T-helper 2 cell treated with Interferon-gamma antibody and Interleukin-4, amounts not matched to agents 100 ng/mL and 5 ng/mL, for 36 hours (primary cell): Measurements from ENCODE around the gene FNDC3B. TPM values are rescaled to one million over a fixed set of nuclear protein-coding genes. Genes with fewer than 3 reads are reported as not detected.
"Not testable (repeated sequence)": the region's sequence is repeated elsewhere in the genome, so short reads cannot be mapped to it uniquely, and the experiment has no call there.

ENCODE experiments used
- intact Hi-C: fragments of 100-400 bp; cut with micrococcal nuclease; formaldehyde crosslinking; loops from one replicate; pipeline ENCODE4 v1.15.1; 2023
- total RNA-seq: library from RNA; stranded (reverse); gene quantifications from 2 replicates; pipeline ENCODE4 v1.2.3, GENCODE V29; 2022

The FNDC3B gene
- total RNA-seq, 1 donor from 2014 or later: 16.6 TPM

GRCh38 chr3:172253200-172253599, 213.8 kb downstream of the FNDC3B start:
- intact Hi-C loops: no loop called here

GRCh38 chr3:172254542-172254941, 215.2 kb downstream of the FNDC3B start:
- intact Hi-C loops: no loop called here

- intact Hi-C loops: not testable (repeated sequence)
These were observed 215.9 kb downstream of the FNDC3B start for GRCh38 chr3:172255321-172255720.

GRCh38 chr3:172256101-172256734, 216.8 kb downstream of the FNDC3B start:
- intact Hi-C loops: no loop called here

GRCh38 chr3:172257648-172258400, 218.4 kb downstream of the FNDC3B start:
- intact Hi-C loops: no loop called here

GRCh38 chr3:172258624-172259023, 219.2 kb downstream of the FNDC3B start:
- intact Hi-C loops: no loop called here

- intact Hi-C loops: no loop called here
These were observed 219.7 kb downstream of the FNDC3B start for GRCh38 chr3:172259111-172259541.

GRCh38 chr3:172259726-172260248, 220.4 kb downstream of the FNDC3B start:
- intact Hi-C loops: no loop called here

GRCh38 chr3:172260381-172260780, 221.0 kb downstream of the FNDC3B start:
- intact Hi-C loops: no loop called here

- intact Hi-C loops: no loop called here
These were observed 221.7 kb downstream of the FNDC3B start for GRCh38 chr3:172261054-172261453.

- intact Hi-C loops: no loop called here
These were observed 223.7 kb downstream of the FNDC3B start for GRCh38 chr3:172262991-172263608.

- intact Hi-C loops: no loop called here
These were observed 224.6 kb downstream of the FNDC3B start for GRCh38 chr3:172263781-172264486.

- intact Hi-C loops: no loop called here
These were observed 226.7 kb downstream of the FNDC3B start for GRCh38 chr3:172266103-172266502.

- intact Hi-C loops: no loop called here
These were observed 229.0 kb downstream of the FNDC3B start for GRCh38 chr3:172268425-172268824.

GRCh38 chr3:172268868-172269267, 229.5 kb downstream of the FNDC3B start:
- intact Hi-C loops: no loop called here

GRCh38 chr3:172270557-172271166, 231.3 kb downstream of the FNDC3B start:
- intact Hi-C loops: no loop called here

GRCh38 chr3:172271386-172271976, 232.1 kb downstream of the FNDC3B start:
- intact Hi-C loops: no loop called here

GRCh38 chr3:172272698-172273097, 233.3 kb downstream of the FNDC3B start:
- intact Hi-C loops: no loop called here

GRCh38 chr3:172273378-172273777, 234.0 kb downstream of the FNDC3B start:
- intact Hi-C loops: no loop called here

GRCh38 chr3:172274906-172275305, 235.5 kb downstream of the FNDC3B start:
- intact Hi-C loops: no loop called here

- intact Hi-C loops: no loop called here
These were observed 236.2 kb downstream of the FNDC3B start for GRCh38 chr3:172275586-172275985.
